ENCODE measurements around the gene ACSM4.

DNA sequence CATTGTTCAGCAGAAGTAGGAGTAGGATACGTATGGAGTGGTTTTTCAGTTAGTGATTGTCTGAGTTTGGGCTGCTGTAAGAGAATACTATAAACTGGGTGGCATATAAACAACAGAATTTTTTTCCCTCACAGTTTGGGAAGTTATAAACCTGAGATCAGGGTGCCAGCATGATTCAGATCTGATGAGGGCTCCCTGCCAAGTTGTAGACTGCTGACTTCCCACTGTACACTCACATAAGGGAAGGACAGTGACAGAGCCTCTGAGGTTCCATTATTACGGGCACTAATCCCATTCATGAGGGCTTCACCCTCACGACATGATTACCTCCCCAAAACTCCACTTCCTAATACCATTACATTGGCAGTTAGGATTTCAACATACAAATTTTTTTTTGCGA is 50.7 kb downstream of the ACSM4 start:
- TF ChIP-seq, protein P1, sequence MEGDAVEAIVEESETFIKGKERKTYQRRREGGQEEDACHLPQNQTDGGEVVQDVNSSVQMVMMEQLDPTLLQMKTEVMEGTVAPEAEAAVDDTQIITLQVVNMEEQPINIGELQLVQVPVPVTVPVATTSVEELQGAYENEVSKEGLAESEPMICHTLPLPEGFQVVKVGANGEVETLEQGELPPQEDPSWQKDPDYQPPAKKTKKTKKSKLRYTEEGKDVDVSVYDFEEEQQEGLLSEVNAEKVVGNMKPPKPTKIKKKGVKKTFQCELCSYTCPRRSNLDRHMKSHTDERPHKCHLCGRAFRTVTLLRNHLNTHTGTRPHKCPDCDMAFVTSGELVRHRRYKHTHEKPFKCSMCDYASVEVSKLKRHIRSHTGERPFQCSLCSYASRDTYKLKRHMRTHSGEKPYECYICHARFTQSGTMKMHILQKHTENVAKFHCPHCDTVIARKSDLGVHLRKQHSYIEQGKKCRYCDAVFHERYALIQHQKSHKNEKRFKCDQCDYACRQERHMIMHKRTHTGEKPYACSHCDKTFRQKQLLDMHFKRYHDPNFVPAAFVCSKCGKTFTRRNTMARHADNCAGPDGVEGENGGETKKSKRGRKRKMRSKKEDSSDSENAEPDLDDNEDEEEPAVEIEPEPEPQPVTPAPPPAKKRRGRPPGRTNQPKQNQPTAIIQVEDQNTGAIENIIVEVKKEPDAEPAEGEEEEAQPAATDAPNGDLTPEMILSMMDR (IDR thresholded peaks at IDR 0.05) = no peak
- TF ChIP-seq EZH2 (IDR thresholded peaks at IDR 0.05; ENCODE audit: borderline replicate concordance, insufficient read depth, low read depth, low read length, poor library complexity, severe bottlenecking) = no peak
